Measurements from ENCODE around the gene ZSCAN18. TPM values are rescaled to one million over a fixed set of nuclear protein-coding genes. Genes with fewer than 3 reads are reported as not detected.
A peak's percentile ranks its signal among the peaks of the same experiment; 100 is the strongest.

ZSCAN18 gene
- polyA plus RNA-seq, 1 donor from 2014 or later, result 399 TPM

DNA sequence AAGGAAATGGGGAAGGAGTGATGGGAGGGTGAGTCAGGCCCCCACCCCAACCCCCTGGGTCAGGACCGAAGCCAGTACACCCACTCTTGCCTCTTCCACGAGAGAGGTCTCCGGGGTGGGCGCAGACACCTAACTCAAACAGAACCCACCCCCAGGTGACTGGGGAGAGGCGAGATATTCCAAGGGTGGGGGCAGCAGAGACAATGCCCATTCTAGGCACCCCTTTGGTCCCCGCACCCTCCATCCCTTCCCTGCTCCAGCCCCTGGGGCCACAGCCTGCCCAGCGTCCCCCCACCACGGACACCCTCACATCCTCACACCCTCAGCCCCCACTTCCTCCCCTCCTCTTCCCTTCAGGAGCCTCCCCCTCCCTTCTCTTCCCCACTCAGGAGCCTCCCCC lies 682 bp downstream of the ZSCAN18 start:
- Histone ChIP-seq H3K4me3 (ENCODE audit: low read length) (peak overlapping the region; percentile 98), H3K79me2 (replicated peaks; ENCODE audit: insufficient read depth, low read length) (peaks cover 28% of the 10 kb centered on the region), H4K20me1 (ENCODE audit: insufficient read depth) (no peaks in the 10 kb centered on the region), H3K9me2 (ENCODE audit: insufficient read depth, low read length) (no peaks in the 10 kb centered on the region), H2AFZ (ENCODE audit: low read depth, low read length) (no peak overlapping the region), H3K4me2 (ENCODE audit: low read length) (peak overlapping the region; percentile 57), H3K36me3 (ENCODE audit: insufficient read depth, low read length) (peaks cover 29% of the 10 kb centered on the region), H3K27ac (ENCODE audit: low read length) (peak overlapping the region; percentile 99), H3F3A (ENCODE audit: insufficient read depth, low read length, poor library complexity, severe bottlenecking) (peaks cover 2% of the 10 kb centered on the region), H3K27me3 (ENCODE audit: insufficient read depth, low read depth, low read length) (no peaks in the 10 kb centered on the region), H3K9me3 (ENCODE audit: low read length) (peaks cover 44% of the 10 kb centered on the region), H3K9ac (ENCODE audit: low read length) (peak overlapping the region; percentile 96)
- TF ChIP-seq EZH2 (IDR thresholded peaks at IDR 0.05; ENCODE audit: borderline replicate concordance, insufficient read depth, low read length, poor library complexity, severe bottlenecking), result no peak
- TF ChIP-seq RAD21 (conservative IDR thresholded peaks at IDR 0.05), result no peak
- TF ChIP-seq, protein P1, sequence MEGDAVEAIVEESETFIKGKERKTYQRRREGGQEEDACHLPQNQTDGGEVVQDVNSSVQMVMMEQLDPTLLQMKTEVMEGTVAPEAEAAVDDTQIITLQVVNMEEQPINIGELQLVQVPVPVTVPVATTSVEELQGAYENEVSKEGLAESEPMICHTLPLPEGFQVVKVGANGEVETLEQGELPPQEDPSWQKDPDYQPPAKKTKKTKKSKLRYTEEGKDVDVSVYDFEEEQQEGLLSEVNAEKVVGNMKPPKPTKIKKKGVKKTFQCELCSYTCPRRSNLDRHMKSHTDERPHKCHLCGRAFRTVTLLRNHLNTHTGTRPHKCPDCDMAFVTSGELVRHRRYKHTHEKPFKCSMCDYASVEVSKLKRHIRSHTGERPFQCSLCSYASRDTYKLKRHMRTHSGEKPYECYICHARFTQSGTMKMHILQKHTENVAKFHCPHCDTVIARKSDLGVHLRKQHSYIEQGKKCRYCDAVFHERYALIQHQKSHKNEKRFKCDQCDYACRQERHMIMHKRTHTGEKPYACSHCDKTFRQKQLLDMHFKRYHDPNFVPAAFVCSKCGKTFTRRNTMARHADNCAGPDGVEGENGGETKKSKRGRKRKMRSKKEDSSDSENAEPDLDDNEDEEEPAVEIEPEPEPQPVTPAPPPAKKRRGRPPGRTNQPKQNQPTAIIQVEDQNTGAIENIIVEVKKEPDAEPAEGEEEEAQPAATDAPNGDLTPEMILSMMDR (IDR thresholded peaks at IDR 0.05; ENCODE audit: poor library complexity, severe bottlenecking), result no peak
- TF ChIP-seq SMC3 (conservative IDR thresholded peaks at IDR 0.05; ENCODE audit: poor library complexity), result no peak
- TF ChIP-seq, protein P2, sequence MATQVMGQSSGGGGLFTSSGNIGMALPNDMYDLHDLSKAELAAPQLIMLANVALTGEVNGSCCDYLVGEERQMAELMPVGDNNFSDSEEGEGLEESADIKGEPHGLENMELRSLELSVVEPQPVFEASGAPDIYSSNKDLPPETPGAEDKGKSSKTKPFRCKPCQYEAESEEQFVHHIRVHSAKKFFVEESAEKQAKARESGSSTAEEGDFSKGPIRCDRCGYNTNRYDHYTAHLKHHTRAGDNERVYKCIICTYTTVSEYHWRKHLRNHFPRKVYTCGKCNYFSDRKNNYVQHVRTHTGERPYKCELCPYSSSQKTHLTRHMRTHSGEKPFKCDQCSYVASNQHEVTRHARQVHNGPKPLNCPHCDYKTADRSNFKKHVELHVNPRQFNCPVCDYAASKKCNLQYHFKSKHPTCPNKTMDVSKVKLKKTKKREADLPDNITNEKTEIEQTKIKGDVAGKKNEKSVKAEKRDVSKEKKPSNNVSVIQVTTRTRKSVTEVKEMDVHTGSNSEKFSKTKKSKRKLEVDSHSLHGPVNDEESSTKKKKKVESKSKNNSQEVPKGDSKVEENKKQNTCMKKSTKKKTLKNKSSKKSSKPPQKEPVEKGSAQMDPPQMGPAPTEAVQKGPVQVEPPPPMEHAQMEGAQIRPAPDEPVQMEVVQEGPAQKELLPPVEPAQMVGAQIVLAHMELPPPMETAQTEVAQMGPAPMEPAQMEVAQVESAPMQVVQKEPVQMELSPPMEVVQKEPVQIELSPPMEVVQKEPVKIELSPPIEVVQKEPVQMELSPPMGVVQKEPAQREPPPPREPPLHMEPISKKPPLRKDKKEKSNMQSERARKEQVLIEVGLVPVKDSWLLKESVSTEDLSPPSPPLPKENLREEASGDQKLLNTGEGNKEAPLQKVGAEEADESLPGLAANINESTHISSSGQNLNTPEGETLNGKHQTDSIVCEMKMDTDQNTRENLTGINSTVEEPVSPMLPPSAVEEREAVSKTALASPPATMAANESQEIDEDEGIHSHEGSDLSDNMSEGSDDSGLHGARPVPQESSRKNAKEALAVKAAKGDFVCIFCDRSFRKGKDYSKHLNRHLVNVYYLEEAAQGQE (IDR thresholded peaks at IDR 0.05; ENCODE audit: borderline replicate concordance), result no peak
- no peak for TF ChIP-seq EP300 (conservative IDR thresholded peaks at IDR 0.05; ENCODE audit: poor library complexity, severe bottlenecking)
- no peak for TF ChIP-seq TAF1 (IDR thresholded peaks at IDR 0.05; ENCODE audit: low read depth)
- TF ChIP-seq MXI1 (conservative IDR thresholded peaks at IDR 0.05; ENCODE audit: poor library complexity, severe bottlenecking), result no peak
- no peak for TF ChIP-seq POLR2AphosphoS5 (IDR thresholded peaks at IDR 0.05)

DNA sequence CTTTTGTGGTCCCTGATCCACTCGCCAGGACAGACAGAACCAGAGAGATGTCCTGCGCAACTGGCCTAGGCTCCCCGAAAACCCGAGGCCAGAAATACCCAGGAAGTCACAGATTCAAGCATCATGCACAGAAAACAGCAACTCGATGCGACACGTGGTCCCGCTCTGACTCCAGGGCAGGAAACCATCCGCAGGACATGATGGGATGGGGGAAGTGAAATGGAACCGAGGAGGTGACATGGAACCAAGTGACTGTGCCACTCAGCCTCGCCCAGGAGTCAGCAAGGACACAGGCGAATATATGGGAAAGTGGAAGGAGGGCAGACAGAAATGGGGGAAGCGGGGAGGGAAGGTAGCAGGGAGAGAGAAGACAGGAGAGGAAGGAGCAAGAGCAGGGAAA lies 1.1 kb downstream of the ZSCAN18 start:
- H3K27me3 ChIP-seq (ENCODE audit: insufficient read depth, low read depth, low read length), result no peaks in the 10 kb centered on the region
- peak overlapping the region; percentile 99 for H3K27ac ChIP-seq (ENCODE audit: low read length)
- H3F3A ChIP-seq (ENCODE audit: insufficient read depth, low read length, poor library complexity, severe bottlenecking), result peaks cover 2% of the 10 kb centered on the region
- no peaks in the 10 kb centered on the region for H3K9me2 ChIP-seq (ENCODE audit: insufficient read depth, low read length)
- TF ChIP-seq TAF1 (IDR thresholded peaks at IDR 0.05; ENCODE audit: low read depth), result no peak
- TF ChIP-seq SMC3 (conservative IDR thresholded peaks at IDR 0.05; ENCODE audit: poor library complexity), result no peak
- TF ChIP-seq, protein P2 (IDR thresholded peaks at IDR 0.05; ENCODE audit: borderline replicate concordance), result no peak
- no peak for TF ChIP-seq RAD21 (conservative IDR thresholded peaks at IDR 0.05)
- TF ChIP-seq, protein P1 (IDR thresholded peaks at IDR 0.05; ENCODE audit: poor library complexity, severe bottlenecking), result no peak
- TF ChIP-seq POLR2AphosphoS5 (IDR thresholded peaks at IDR 0.05), result no peak
- H2AFZ ChIP-seq (ENCODE audit: low read depth, low read length), result no peak overlapping the region
- no peaks in the 10 kb centered on the region for H4K20me1 ChIP-seq (ENCODE audit: insufficient read depth)
- H3K4me3 ChIP-seq (ENCODE audit: low read length), result peak overlapping the region; percentile 98
- H3K9ac ChIP-seq (ENCODE audit: low read length), result peak overlapping the region; percentile 96
- peaks cover 28% of the 10 kb centered on the region for H3K79me2 ChIP-seq (replicated peaks; ENCODE audit: insufficient read depth, low read length)
- peaks cover 44% of the 10 kb centered on the region for H3K9me3 ChIP-seq (ENCODE audit: low read length)
- H3K4me2 ChIP-seq (ENCODE audit: low read length), result no peak overlapping the region
- peaks cover 29% of the 10 kb centered on the region for H3K36me3 ChIP-seq (ENCODE audit: insufficient read depth, low read length)

Measured in neural cell (in vitro differentiated cells).